HepG2 (cell line): ENCODE results near the gene NGDN.

Source experiments
- CBFB ChIP-seq: sonication (generic); formaldehyde crosslinking; IDR thresholded peaks from 2 replicates; pipeline ENCODE4 v1.4.0; 2020; ENCODE audit warnings: missing genetic modification reagents
- CEBPB ChIP-seq: IDR thresholded peaks from 2 replicates; pipeline ENCODE4 v1.6.1; 2011; ENCODE audit warnings: low read depth, low read length, improper control_type of control experiment, borderline replicate concordance
- POLR2A ChIP-seq, 2 experiments: IDR thresholded peaks; 2 replicates each; pipeline ENCODE4 v1.6.1; 2011; ENCODE audit warnings: low read depth in 2 of 2, low read length in 2 of 2, mild to moderate bottlenecking in 1 of 2, moderate library complexity in 1 of 2; ENCODE audit not compliant: insufficient read depth in 1 of 2
- POLR2AphosphoS5 ChIP-seq: IDR thresholded peaks from 2 replicates; pipeline ENCODE4 v1.6.1; 2012; ENCODE audit warnings: low read depth, low read length
- TBX3 ChIP-seq: fragments of 450-650 bp; IDR thresholded peaks from 2 replicates; pipeline ENCODE4 v1.6.1; 2017; ENCODE audit warnings: antibody characterized with exemption, mild to moderate bottlenecking, inconsistent platforms, borderline replicate concordance
- ZBTB1 ChIP-seq: sonication (generic); formaldehyde crosslinking; IDR thresholded peaks from 2 replicates; pipeline ENCODE4 v1.4.0; 2020; ENCODE audit warnings: missing genetic modification reagents, borderline replicate concordance
- ZNF709 ChIP-seq: sonication (generic); formaldehyde crosslinking; IDR thresholded peaks from 2 replicates; pipeline ENCODE4 v1.5.0; 2020; ENCODE audit warnings: mild to moderate bottlenecking, missing genetic modification reagents
- ZNF850 ChIP-seq: sonication (generic); formaldehyde crosslinking; conservative IDR thresholded peaks from 2 replicates; pipeline ENCODE4 v1.9.0; 2021; ENCODE audit warnings: mild to moderate bottlenecking, missing genetic modification reagents
- TF ChIP-seq, protein P1 (sequence below): sonication (generic); formaldehyde crosslinking; IDR thresholded peaks from 2 replicates; pipeline ENCODE4 v1.5.0; 2020; ENCODE audit warnings: mild to moderate bottlenecking, missing genetic modification reagents, moderate library complexity
- TF ChIP-seq, protein P2 (sequence below): sonication (generic); formaldehyde crosslinking; IDR thresholded peaks from 2 replicates; pipeline ENCODE4 v1.5.0; 2020; ENCODE audit warnings: missing genetic modification reagents
- TF ChIP-seq, protein P3 (sequence below): sonication (generic); formaldehyde crosslinking; IDR thresholded peaks from 2 replicates; pipeline ENCODE4 v1.8.0; 2022; ENCODE audit warnings: missing genetic modification reagents, mild to moderate bottlenecking, moderate library complexity, borderline replicate concordance
- TF ChIP-seq, protein P4 (sequence below): sonication (generic); formaldehyde crosslinking; IDR thresholded peaks from 2 replicates; pipeline ENCODE4 v1.5.0; 2020; ENCODE audit warnings: mild to moderate bottlenecking, missing genetic modification reagents

DNA sequence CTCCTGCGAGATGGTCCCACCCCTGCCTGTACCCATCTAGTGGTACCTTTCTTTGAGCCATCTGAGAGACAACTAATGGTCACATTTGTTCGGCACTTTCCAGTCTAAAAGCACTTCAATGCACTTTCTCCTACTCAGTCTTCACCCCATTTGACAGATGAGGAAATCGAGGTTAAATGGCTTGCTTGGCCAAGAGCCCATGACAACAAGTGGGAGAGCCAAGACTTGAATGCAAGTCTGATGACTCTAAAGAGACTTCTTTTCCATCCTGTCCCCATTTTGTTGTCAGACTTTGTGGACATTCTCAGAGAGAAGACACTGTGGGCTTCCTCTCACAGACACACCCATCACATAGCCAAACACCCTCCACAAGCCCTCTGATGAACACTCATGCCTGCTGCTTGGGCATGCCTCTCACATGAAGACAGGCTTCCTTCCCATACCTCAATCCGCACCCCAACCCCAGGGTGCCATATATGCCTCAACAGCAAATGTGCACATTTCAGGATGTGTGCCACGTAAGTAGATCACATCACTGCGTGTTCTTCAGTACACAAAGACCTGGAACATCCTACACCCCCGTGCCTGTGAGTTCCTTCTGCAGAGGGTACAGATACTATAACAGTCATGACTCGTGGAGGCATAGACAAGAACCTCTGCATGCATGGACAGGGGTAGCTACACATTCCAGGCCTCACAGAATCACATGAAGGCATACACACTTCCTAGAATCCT is 34.8 kb upstream of the NGDN start:
- TF ChIP-seq POLR2AphosphoS5 = no peak
- TF ChIP-seq, protein P1, sequence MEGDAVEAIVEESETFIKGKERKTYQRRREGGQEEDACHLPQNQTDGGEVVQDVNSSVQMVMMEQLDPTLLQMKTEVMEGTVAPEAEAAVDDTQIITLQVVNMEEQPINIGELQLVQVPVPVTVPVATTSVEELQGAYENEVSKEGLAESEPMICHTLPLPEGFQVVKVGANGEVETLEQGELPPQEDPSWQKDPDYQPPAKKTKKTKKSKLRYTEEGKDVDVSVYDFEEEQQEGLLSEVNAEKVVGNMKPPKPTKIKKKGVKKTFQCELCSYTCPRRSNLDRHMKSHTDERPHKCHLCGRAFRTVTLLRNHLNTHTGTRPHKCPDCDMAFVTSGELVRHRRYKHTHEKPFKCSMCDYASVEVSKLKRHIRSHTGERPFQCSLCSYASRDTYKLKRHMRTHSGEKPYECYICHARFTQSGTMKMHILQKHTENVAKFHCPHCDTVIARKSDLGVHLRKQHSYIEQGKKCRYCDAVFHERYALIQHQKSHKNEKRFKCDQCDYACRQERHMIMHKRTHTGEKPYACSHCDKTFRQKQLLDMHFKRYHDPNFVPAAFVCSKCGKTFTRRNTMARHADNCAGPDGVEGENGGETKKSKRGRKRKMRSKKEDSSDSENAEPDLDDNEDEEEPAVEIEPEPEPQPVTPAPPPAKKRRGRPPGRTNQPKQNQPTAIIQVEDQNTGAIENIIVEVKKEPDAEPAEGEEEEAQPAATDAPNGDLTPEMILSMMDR (CRISPR knock-in tag) = no peak
- TF ChIP-seq, protein P2, sequence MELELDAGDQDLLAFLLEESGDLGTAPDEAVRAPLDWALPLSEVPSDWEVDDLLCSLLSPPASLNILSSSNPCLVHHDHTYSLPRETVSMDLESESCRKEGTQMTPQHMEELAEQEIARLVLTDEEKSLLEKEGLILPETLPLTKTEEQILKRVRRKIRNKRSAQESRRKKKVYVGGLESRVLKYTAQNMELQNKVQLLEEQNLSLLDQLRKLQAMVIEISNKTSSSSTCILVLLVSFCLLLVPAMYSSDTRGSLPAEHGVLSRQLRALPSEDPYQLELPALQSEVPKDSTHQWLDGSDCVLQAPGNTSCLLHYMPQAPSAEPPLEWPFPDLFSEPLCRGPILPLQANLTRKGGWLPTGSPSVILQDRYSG (CRISPR knock-in tag) = no peak
- TF ChIP-seq TBX3 = no peak
- no peak for TF ChIP-seq ZNF850
- no peak for TF ChIP-seq ZNF709 (CRISPR knock-in tag)
- TF ChIP-seq, protein P3, sequence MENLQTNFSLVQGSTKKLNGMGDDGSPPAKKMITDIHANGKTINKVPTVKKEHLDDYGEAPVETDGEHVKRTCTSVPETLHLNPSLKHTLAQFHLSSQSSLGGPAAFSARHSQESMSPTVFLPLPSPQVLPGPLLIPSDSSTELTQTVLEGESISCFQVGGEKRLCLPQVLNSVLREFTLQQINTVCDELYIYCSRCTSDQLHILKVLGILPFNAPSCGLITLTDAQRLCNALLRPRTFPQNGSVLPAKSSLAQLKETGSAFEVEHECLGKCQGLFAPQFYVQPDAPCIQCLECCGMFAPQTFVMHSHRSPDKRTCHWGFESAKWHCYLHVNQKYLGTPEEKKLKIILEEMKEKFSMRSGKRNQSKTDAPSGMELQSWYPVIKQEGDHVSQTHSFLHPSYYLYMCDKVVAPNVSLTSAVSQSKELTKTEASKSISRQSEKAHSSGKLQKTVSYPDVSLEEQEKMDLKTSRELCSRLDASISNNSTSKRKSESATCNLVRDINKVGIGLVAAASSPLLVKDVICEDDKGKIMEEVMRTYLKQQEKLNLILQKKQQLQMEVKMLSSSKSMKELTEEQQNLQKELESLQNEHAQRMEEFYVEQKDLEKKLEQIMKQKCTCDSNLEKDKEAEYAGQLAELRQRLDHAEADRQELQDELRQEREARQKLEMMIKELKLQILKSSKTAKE (CRISPR knock-in tag) = no peak
- TF ChIP-seq ZBTB1 = no peak
- no peak for TF ChIP-seq POLR2A (IDR thresholded peaks at IDR 0.05; ENCODE audit: insufficient read depth in 1 of 2, low read depth in 2 of 2, low read length in 2 of 2)
- TF ChIP-seq CEBPB = no peak
- no peak for TF ChIP-seq CBFB (CRISPR knock-in tag)
- TF ChIP-seq, protein P4, sequence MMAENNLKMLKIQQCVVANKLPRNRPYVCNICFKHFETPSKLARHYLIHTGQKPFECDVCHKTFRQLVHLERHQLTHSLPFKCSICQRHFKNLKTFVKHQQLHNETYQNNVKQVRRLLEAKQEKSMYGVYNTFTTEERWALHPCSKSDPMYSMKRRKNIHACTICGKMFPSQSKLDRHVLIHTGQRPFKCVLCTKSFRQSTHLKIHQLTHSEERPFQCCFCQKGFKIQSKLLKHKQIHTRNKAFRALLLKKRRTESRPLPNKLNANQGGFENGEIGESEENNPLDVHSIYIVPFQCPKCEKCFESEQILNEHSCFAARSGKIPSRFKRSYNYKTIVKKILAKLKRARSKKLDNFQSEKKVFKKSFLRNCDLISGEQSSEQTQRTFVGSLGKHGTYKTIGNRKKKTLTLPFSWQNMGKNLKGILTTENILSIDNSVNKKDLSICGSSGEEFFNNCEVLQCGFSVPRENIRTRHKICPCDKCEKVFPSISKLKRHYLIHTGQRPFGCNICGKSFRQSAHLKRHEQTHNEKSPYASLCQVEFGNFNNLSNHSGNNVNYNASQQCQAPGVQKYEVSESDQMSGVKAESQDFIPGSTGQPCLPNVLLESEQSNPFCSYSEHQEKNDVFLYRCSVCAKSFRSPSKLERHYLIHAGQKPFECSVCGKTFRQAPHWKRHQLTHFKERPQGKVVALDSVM (CRISPR knock-in tag) = no peak
